GM12878 (cell line): Measurements from ENCODE around the gene ARHGEF3. TPM values are rescaled to one million over a fixed set of nuclear protein-coding genes. Genes with fewer than 3 reads are reported as not detected.
A peak's percentile ranks its signal among the peaks of the same experiment; 100 is the strongest.

Source experiments
- ATAC-seq: fragments of 200-7000 bp; cut with Tn5 transposase; 3 replicates; pipeline ENCODE4 v1.9.1; 2020; ENCODE audit warnings: mild to moderate bottlenecking, moderate library complexity
- BruUV-seq: library from RNA; stranded (reverse); fragments of 400-500 nt; replicated peaks from 2 replicates; lab custom pipeline; 2021; lab: Mats Ljungman, UMichigan
- CTCF ChIA-PET: fragments of 300-600 bp; sonication (Branson Sonifier 250); formaldehyde crosslinking; extraction: SDS; loops from one replicate; lab custom pipeline; 2021; ENCODE audit warnings: inconsistent platforms; lab: Yijun Ruan, JAX
- POLR2A ChIA-PET: fragments of 350-600 bp; formaldehyde crosslinking; extraction: SDS; loops from one replicate; lab custom pipeline; 2021; ENCODE audit warnings: inconsistent platforms; lab: Charles Lee
- RAD21 ChIA-PET: fragments of 300-600 bp; sonication (Branson Sonifier 250); formaldehyde crosslinking; loops from one replicate; lab custom pipeline; 2023; ENCODE audit warnings: antibody characterized with exemption; ENCODE audit not compliant: unreplicated experiment; lab: Charles Lee
- SMC1A ChIA-PET: fragments of 300-600 bp; sonication (Branson Sonifier 250); formaldehyde crosslinking; loops from one replicate; lab custom pipeline; 2023; ENCODE audit not compliant: unreplicated experiment, uncharacterized antibody; lab: Charles Lee
- DNase-seq: peaks from one replicate; pipeline ENCODE4 v3.0.0-alpha.2; 2011; ENCODE audit warnings: low read depth, low spot score
- FAIRE-seq: peaks from 3 replicates; lab custom pipeline; 2011; peaks lifted over from hg19 to GRCh38; lab: Jason Lieb, UNC
- H2AFZ ChIP-seq: 2 replicates; pipeline ENCODE4 v1.6.0; 2011; ENCODE audit warnings: low read depth, low read length, control low read depth; ENCODE audit not compliant: control insufficient read depth
- H3K27ac ChIP-seq: 2 replicates; pipeline ENCODE4 v1.5.1; 2011; ENCODE audit warnings: control low read depth; ENCODE audit not compliant: control insufficient read depth, insufficient read depth
- H3K27me3 ChIP-seq, 2 experiments: replicated peaks in 1 of 2; 2 replicates each; pipeline versions ENCODE4 v1.6.0 to v1.6.1; 2011; ENCODE audit warnings: low read length in 1 of 2; ENCODE audit not compliant: control insufficient read depth in 2 of 2, insufficient read depth in 2 of 2
- H3K36me3 ChIP-seq, 2 experiments: 2 replicates each; pipeline ENCODE4 v1.5.1; 2011; ENCODE audit warnings: low read length in 1 of 2; ENCODE audit not compliant: control insufficient read depth in 2 of 2, insufficient read depth in 2 of 2
- H3K4me1 ChIP-seq: 2 replicates; pipeline ENCODE4 v1.6.1; 2011; ENCODE audit warnings: mild to moderate bottlenecking, low read length, moderate library complexity, mixed read lengths; ENCODE audit not compliant: control insufficient read depth, insufficient read depth
- H3K4me2 ChIP-seq: 2 replicates; pipeline ENCODE4 v1.6.0; 2011; ENCODE audit warnings: control low read depth; ENCODE audit not compliant: control insufficient read depth, insufficient read depth
- H3K4me3 ChIP-seq: fragments of 200-600 bp; sonication (generic); 2 replicates; pipeline ENCODE4 v1.5.1; 2016
- H3K79me2 ChIP-seq: 2 replicates; pipeline ENCODE4 v1.6.0; 2011; ENCODE audit warnings: low read length; ENCODE audit not compliant: control insufficient read depth, insufficient read depth
- H3K9ac ChIP-seq: 2 replicates; pipeline ENCODE4 v1.8.0; 2011; ENCODE audit warnings: low read length, control low read depth, mixed read lengths; ENCODE audit not compliant: control insufficient read depth, insufficient read depth
- H3K9me3 ChIP-seq: replicated peaks from 3 replicates; pipeline ENCODE4 v1.5.1; 2011; ENCODE audit warnings: mild to moderate bottlenecking, low read length; ENCODE audit not compliant: control insufficient read depth, insufficient read depth
- H4K20me1 ChIP-seq: 2 replicates; pipeline ENCODE4 v1.6.0; 2011; ENCODE audit not compliant: control insufficient read depth, insufficient read depth
- CREB1 ChIP-seq: IDR thresholded peaks from 2 replicates; pipeline ENCODE4 v1.6.1; 2012; ENCODE audit warnings: low read depth, mild to moderate bottlenecking, inconsistent platforms
- MEF2B ChIP-seq: fragments of 450-650 bp; IDR thresholded peaks from 2 replicates; pipeline ENCODE4 v1.6.1; 2018; ENCODE audit warnings: mild to moderate bottlenecking, moderate library complexity; ENCODE audit not compliant: partially characterized antibody, poor library complexity, severe bottlenecking
- MTA2 ChIP-seq: fragments of 450-650 bp; IDR thresholded peaks from 2 replicates; pipeline ENCODE4 v1.6.1; 2016; ENCODE audit warnings: low read depth, mild to moderate bottlenecking, moderate library complexity
- NRF1 ChIP-seq: conservative IDR thresholded peaks from 2 replicates; pipeline ENCODE4 v1.6.1; 2011; ENCODE audit warnings: mild to moderate bottlenecking, low read depth, low read length, improper control_type of control experiment
- POU2F2 ChIP-seq: IDR thresholded peaks from 3 replicates; pipeline ENCODE4 v1.6.1; 2011; ENCODE audit warnings: low read depth, mild to moderate bottlenecking, low read length, borderline replicate concordance
- SMC3 ChIP-seq: IDR thresholded peaks from 2 replicates; pipeline ENCODE4 v1.6.1; 2011; ENCODE audit warnings: low read length, improper control_type of control experiment, borderline replicate concordance
- TCF12 ChIP-seq: IDR thresholded peaks from 2 replicates; pipeline ENCODE4 v1.6.1; 2011; ENCODE audit warnings: low read depth, mild to moderate bottlenecking, low read length
- TCF7 ChIP-seq: IDR thresholded peaks from 2 replicates; pipeline ENCODE4 v1.6.1; 2014; ENCODE audit warnings: antibody characterized with exemption, borderline replicate concordance
- ZNF592 ChIP-seq: fragments of 450-650 bp; IDR thresholded peaks from 2 replicates; pipeline ENCODE4 v1.6.1; 2017; ENCODE audit warnings: mild to moderate bottlenecking, moderate library complexity
- WGBS: methylation state at CpG from one replicate; pipeline ENCODE4 v1.1.6; 2016; ENCODE audit warnings: low lambda C conversion rate; ENCODE audit not compliant: insufficient replicate concordance, insufficient coverage; ENCODE audit errors: missing lambda C conversion rate; 5-methylcytosine and 5-hydroxymethylcytosine counted together
- in situ Hi-C: fragments of 300-500 bp; cut with MboI; formaldehyde crosslinking; loops from 9 replicates; pipeline ENCODE4 v1.14.3; 2018; ENCODE audit warnings: mixed read lengths
- intact Hi-C: fragments of 100-400 bp; cut with micrococcal nuclease; formaldehyde crosslinking; loops from one replicate; pipeline ENCODE4 v1.14.2; 2022; ENCODE audit not compliant: unreplicated experiment
- polyA plus RNA-seq, 11 experiments: library from polyadenylated mRNA; depleted of rRNA in 4 of 11; unstranded in 6 of 11; stranded (reverse) in 5 of 11; fragments of >200 nt; fragmentation: Nextera tagmentation in 4 of 11; fragmentation: Illumina TruSeq in 1 of 11; extraction: Ambion mirVana in 4 of 11; extraction: Trizol in 1 of 11; gene quantifications; 1 replicate in 1 of 11; 2 replicates in 10 of 11; pipeline versions ENCODE4 v1.2.1 to v1.2.3, GENCODE V29; 2011 to 2016; ENCODE audit warnings: inconsistent platforms in 2 of 11, missing spikeins in 2 of 11, low read depth in 1 of 11
- total RNA-seq, 4 experiments: library from RNA; depleted of rRNA in 3 of 4; stranded (reverse); fragments of >200 nt in 3 of 4; fragmentation: Illumina TruSeq in 1 of 4; extraction: Trizol in 1 of 4; gene quantifications; 2 replicates each; pipeline versions ENCODE4 v1.2.1 to v1.2.3, GENCODE V29; 2013 to 2021
- TF ChIP-seq, protein P1 (sequence below): fragments of 450-650 bp; IDR thresholded peaks from 2 replicates; pipeline ENCODE4 v1.6.1; 2017; ENCODE audit warnings: mild to moderate bottlenecking, moderate library complexity
- TF ChIP-seq, protein P2 (sequence below): fragments of 450-650 bp; IDR thresholded peaks from 2 replicates; pipeline ENCODE4 v1.6.1; 2018; ENCODE audit warnings: mild to moderate bottlenecking, low read depth, moderate library complexity; ENCODE audit not compliant: partially characterized antibody

ARHGEF3 gene
- total and polyA plus RNA-seq, 10 of the 15 experiments (the other 5 are each of a cell fraction or from before 2014, with no cell fraction given), result 21.8 to 78.7 (median 56.2) TPM

DNA sequence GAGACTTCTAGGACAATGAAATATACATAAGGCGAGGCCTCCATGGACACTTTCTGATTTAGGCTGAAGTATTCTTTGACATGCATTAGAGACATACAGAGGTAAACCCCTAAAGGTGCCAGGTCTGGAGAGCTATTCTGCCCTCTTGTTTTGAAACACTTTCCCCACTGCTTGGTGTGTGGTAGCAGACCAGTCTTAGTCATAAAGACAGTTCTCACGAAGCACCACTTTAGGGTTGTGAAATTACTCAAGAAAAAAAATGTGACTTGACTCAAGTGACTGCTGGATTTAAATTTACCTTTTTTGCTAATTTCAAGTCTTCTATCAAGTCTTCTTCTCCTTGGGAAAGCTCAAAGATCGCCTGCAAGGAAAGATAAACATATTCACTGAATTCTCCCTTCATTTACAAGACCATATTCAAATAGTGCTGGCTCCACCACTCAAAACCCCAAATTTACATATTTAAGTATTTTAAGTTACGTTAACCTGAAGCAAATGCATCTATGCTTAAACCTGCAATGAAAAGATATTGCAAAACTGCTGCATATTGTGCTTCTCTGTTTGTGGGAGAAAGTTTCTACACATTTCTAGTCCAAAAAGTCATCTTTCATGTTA is 48.4 kb downstream of the ARHGEF3 start:
- Histone ChIP-seq H2AFZ (no peak overlapping the region), H3K4me3 (peak overlapping the region; percentile 43; the same call in 1 of the 2 replicates), H3K9me3 (peaks cover 8% of the 10 kb centered on the region), H3K9ac (no peak overlapping the region), H3K27ac (peak overlapping the region; percentile 70), H3K4me2 (peak overlapping the region; percentile 99), H3K79me2 (peaks cover 2% of the 10 kb centered on the region), H3K36me3 (peaks cover 8 to 15% of the 10 kb centered on the region in 2 experiments; a peak in 3 of 4 replicates), H4K20me1 (no peaks in the 10 kb centered on the region), H3K27me3 (no peaks in the 10 kb centered on the region), H3K4me1 (peaks cover 48% of the 10 kb centered on the region)
- in situ Hi-C loops, result no loop called here
- BruUV-seq, result no TSS peak
- ChIA-PET POLR2A (interaction anchor here (3.7 to 6.7 kb wide), 4 partner anchors 28 to 46 kb away, joined by 15 to 86 read pairs (median 46); partner anchors contain the start of gene ARHGEF3), CTCF (interaction anchor here (0.5 to 12.5 kb wide), 16 partner anchors 8 to 236 kb away, joined by 3 to 244 read pairs (median 5); partner anchors contain the start of gene ARHGEF3), RAD21 (interaction anchor here (0.6 to 12.2 kb wide), 16 partner anchors 17 to 237 kb away, joined by 3 to 307 read pairs (median 6); partner anchors contain the start of gene ARHGEF3), SMC1A (interaction anchor here (0.6 to 18.1 kb wide), 20 partner anchors 10 to 313 kb away, joined by 3 to 383 read pairs (median 10); partner anchors contain the start of gene ARHGEF3)
- 1% methylated on average over 4 of the region's 4 CpGs for WGBS
- intact Hi-C loops, result loop anchor here (1.0 kb wide), 1 partner anchor 28 kb away; no protein-coding TSS in a partner anchor
- ATAC-seq, result peak; percentile 96
- peak; percentile 87 for DNase-seq
- no peak for FAIRE-seq
- TF ChIP-seq CREB1 (0 out of 2 replicates have a peak, but pooled peaks have one; percentile 40), TCF7 (no peak), ZNF592 (no peak; the same call in 1 of the 2 replicates), MTA2 (peak; percentile 83), NRF1 (no peak), MEF2B (peak; percentile 75), TCF12 (peak; percentile 74; the same call in 1 of the 2 replicates), POU2F2 (peak; percentile 72; the same call in 1 of the 3 replicates), SMC3 (no peak)
- TF ChIP-seq, protein P1, sequence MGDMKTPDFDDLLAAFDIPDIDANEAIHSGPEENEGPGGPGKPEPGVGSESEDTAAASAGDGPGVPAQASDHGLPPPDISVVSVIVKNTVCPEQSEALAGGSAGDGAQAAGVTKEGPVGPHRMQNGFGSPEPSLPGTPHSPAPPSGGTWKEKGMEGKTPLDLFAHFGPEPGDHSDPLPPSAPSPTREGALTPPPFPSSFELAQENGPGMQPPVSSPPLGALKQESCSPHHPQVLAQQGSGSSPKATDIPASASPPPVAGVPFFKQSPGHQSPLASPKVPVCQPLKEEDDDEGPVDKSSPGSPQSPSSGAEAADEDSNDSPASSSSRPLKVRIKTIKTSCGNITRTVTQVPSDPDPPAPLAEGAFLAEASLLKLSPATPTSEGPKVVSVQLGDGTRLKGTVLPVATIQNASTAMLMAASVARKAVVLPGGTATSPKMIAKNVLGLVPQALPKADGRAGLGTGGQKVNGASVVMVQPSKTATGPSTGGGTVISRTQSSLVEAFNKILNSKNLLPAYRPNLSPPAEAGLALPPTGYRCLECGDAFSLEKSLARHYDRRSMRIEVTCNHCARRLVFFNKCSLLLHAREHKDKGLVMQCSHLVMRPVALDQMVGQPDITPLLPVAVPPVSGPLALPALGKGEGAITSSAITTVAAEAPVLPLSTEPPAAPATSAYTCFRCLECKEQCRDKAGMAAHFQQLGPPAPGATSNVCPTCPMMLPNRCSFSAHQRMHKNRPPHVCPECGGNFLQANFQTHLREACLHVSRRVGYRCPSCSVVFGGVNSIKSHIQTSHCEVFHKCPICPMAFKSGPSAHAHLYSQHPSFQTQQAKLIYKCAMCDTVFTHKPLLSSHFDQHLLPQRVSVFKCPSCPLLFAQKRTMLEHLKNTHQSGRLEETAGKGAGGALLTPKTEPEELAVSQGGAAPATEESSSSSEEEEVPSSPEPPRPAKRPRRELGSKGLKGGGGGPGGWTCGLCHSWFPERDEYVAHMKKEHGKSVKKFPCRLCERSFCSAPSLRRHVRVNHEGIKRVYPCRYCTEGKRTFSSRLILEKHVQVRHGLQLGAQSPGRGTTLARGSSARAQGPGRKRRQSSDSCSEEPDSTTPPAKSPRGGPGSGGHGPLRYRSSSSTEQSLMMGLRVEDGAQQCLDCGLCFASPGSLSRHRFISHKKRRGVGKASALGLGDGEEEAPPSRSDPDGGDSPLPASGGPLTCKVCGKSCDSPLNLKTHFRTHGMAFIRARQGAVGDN, result peak; percentile 50; the same call in 1 of the 2 replicates
- TF ChIP-seq, protein P2, sequence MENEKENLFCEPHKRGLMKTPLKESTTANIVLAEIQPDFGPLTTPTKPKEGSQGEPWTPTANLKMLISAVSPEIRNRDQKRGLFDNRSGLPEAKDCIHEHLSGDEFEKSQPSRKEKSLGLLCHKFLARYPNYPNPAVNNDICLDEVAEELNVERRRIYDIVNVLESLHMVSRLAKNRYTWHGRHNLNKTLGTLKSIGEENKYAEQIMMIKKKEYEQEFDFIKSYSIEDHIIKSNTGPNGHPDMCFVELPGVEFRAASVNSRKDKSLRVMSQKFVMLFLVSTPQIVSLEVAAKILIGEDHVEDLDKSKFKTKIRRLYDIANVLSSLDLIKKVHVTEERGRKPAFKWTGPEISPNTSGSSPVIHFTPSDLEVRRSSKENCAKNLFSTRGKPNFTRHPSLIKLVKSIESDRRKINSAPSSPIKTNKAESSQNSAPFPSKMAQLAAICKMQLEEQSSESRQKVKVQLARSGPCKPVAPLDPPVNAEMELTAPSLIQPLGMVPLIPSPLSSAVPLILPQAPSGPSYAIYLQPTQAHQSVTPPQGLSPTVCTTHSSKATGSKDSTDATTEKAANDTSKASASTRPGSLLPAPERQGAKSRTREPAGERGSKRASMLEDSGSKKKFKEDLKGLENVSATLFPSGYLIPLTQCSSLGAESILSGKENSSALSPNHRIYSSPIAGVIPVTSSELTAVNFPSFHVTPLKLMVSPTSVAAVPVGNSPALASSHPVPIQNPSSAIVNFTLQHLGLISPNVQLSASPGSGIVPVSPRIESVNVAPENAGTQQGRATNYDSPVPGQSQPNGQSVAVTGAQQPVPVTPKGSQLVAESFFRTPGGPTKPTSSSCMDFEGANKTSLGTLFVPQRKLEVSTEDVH, result no peak
